ENCODE measurements around the gene ELOVL1.
"Not testable (repeated sequence)": the region's sequence is repeated elsewhere in the genome, so short reads cannot be mapped to it uniquely, and the experiment has no call there.

Gene ELOVL1

DNA sequence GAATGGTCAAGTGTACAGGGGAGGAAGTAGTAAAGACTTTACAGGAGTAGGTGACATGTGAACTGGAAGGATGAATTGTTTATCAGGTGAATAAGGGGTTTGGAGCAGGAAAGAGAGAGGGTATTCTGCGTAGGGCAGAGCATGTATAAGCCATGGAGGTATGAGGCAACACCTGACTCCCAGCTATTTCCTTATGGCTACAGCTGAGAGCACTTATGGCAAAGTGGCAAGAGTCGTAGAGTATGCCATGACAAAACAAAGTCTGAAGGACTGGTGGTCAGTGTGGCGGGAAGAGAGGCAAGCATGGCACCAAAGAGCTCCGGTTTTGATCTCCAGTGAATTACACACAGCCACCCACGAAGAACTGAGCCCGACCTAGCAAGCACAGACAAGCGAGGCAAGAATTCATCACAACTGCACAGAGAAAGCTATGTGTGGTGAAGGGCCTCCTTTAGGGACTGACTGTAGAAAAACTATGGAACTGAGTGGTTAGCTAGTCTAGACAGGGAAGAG lies 9.0 kb upstream of the ELOVL1 start:
- H4K20me1 ChIP-seq (ENCODE audit: low read depth, low read length), result no peaks in the 10 kb centered on the region
- no peak overlapping the region for H3K9ac ChIP-seq (ENCODE audit: low read length)
- no peaks in the 10 kb centered on the region for H3F3A ChIP-seq (ENCODE audit: insufficient read depth)
- TF ChIP-seq EZH2phosphoT487 (conservative IDR thresholded peaks at IDR 0.05; ENCODE audit: low read length), result no peak
- TF ChIP-seq, protein P1, sequence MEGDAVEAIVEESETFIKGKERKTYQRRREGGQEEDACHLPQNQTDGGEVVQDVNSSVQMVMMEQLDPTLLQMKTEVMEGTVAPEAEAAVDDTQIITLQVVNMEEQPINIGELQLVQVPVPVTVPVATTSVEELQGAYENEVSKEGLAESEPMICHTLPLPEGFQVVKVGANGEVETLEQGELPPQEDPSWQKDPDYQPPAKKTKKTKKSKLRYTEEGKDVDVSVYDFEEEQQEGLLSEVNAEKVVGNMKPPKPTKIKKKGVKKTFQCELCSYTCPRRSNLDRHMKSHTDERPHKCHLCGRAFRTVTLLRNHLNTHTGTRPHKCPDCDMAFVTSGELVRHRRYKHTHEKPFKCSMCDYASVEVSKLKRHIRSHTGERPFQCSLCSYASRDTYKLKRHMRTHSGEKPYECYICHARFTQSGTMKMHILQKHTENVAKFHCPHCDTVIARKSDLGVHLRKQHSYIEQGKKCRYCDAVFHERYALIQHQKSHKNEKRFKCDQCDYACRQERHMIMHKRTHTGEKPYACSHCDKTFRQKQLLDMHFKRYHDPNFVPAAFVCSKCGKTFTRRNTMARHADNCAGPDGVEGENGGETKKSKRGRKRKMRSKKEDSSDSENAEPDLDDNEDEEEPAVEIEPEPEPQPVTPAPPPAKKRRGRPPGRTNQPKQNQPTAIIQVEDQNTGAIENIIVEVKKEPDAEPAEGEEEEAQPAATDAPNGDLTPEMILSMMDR (IDR thresholded peaks at IDR 0.05; ENCODE audit: insufficient read depth, low read length, poor library complexity, severe bottlenecking), result no peak
- no peaks in the 10 kb centered on the region for H3K9me2 ChIP-seq (replicated peaks; ENCODE audit: insufficient read depth, low read length)
- H3K79me2 ChIP-seq (ENCODE audit: insufficient read depth, low read length), result no peaks in the 10 kb centered on the region
- no peak overlapping the region for H3K4me2 ChIP-seq (ENCODE audit: low read depth, low read length, poor library complexity, severe bottlenecking)
- no peaks in the 10 kb centered on the region for H3K27me3 ChIP-seq (ENCODE audit: low read length)
- H3K27ac ChIP-seq (ENCODE audit: low read depth, low read length), result no peak overlapping the region
- H3K36me3 ChIP-seq (ENCODE audit: low read length), result no peaks in the 10 kb centered on the region
- no peak overlapping the region for H2AFZ ChIP-seq (ENCODE audit: low read depth, low read length, severe bottlenecking)
- no peak overlapping the region for H3K4me3 ChIP-seq (ENCODE audit: insufficient read depth, low read length, poor library complexity, severe bottlenecking)
- no peaks in the 10 kb centered on the region for H3K9me3 ChIP-seq (ENCODE audit: insufficient read depth, low read length)

DNA sequence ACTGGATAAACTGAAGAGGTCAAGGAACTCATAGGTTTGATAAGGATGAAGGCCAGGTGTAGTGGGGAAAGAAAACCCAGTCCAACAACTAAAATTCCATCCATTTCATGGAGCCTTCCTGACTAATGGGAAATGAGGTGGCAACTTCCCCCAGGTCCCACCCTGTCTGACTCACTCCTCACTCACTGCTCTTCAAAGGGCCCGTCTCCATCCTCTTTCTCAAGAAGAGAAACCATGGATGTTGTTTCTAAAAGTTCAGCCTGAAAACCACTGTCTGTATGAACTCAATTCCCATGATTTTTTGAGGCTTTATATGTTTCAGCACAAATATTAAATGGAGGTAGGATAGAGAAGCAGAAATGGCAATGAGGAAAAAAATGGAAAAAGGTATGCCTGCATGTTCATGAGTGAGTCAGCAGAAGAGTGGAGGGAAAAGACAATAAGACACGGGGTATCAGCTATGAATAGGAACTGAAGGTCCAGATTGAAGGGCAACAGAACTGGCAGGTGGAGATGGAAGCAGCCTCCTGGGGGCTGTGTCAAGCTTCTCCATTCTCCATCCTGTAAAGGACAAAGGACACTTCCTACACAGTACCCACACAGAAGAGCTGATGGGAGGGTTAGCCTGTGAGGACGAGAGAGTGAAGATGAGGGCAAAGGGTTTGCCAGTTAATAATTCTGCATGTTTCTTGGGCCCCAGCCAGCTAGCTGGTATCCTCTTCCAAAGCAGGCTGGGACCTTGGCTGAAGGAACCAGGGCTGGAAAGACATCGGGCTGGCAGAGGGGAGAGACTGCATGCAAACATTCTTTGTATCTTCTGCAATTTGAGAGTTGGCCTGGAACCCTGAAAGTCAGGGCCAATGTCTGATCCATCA lies 5.5 kb upstream of the ELOVL1 start:
- H3K9me3 ChIP-seq (ENCODE audit: insufficient read depth, low read length), result no peaks in the 10 kb centered on the region
- no peaks in the 10 kb centered on the region for H4K20me1 ChIP-seq (ENCODE audit: low read depth, low read length)
- no peaks in the 10 kb centered on the region for H3K36me3 ChIP-seq (ENCODE audit: low read length)
- TF ChIP-seq, protein P1 (IDR thresholded peaks at IDR 0.05; ENCODE audit: insufficient read depth, low read length, poor library complexity, severe bottlenecking), result no peak
- TF ChIP-seq EZH2phosphoT487 (conservative IDR thresholded peaks at IDR 0.05; ENCODE audit: low read length), result no peak
- H3K79me2 ChIP-seq (ENCODE audit: insufficient read depth, low read length), result peaks cover 7% of the 10 kb centered on the region; the same call in 1 of the 2 replicates
- H3K4me2 ChIP-seq (ENCODE audit: low read depth, low read length, poor library complexity, severe bottlenecking), result no peak overlapping the region
- H3K4me3 ChIP-seq (ENCODE audit: insufficient read depth, low read length, poor library complexity, severe bottlenecking), result no peak overlapping the region
- no peak overlapping the region for H2AFZ ChIP-seq (ENCODE audit: low read depth, low read length, severe bottlenecking)
- H3F3A ChIP-seq (ENCODE audit: insufficient read depth), result no peaks in the 10 kb centered on the region
- no peaks in the 10 kb centered on the region for H3K9me2 ChIP-seq (replicated peaks; ENCODE audit: insufficient read depth, low read length)
- H3K9ac ChIP-seq (ENCODE audit: low read length), result no peak overlapping the region
- H3K27me3 ChIP-seq (ENCODE audit: low read length), result no peaks in the 10 kb centered on the region
- H3K27ac ChIP-seq (ENCODE audit: low read depth, low read length), result no peak overlapping the region

DNA sequence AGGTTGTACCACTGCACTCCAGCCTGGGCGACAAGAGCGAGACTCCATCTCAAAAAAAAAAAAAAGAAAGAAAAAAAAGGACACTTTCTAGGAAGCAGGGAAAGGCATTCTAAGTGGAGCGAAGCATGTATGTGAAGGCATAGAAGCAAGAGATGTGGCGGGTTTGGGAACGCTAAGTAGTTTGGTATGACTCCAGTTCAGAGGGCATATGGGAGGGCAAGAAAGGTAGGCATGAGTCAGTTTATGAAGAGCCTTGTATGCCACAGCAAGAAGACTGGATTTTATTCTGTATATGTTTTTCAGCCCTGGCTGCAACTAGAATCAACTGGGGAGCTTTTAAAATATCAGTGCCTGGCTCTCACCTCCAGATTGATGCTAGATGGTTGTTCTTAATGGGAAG lies 4.4 kb upstream of the ELOVL1 start:
- no peaks in the 10 kb centered on the region for H4K20me1 ChIP-seq (ENCODE audit: low read depth, low read length)
- no peaks in the 10 kb centered on the region for H3K27me3 ChIP-seq (ENCODE audit: low read length)
- H3K9me3 ChIP-seq (ENCODE audit: insufficient read depth, low read length), result no peaks in the 10 kb centered on the region
- no peak overlapping the region for H2AFZ ChIP-seq (ENCODE audit: low read depth, low read length, severe bottlenecking)
- H3K9ac ChIP-seq (ENCODE audit: low read length), result no peak overlapping the region
- H3K27ac ChIP-seq (ENCODE audit: low read depth, low read length), result no peak overlapping the region
- no peak overlapping the region for H3K4me2 ChIP-seq (ENCODE audit: low read depth, low read length, poor library complexity, severe bottlenecking)
- H3K36me3 ChIP-seq (ENCODE audit: low read length), result no peaks in the 10 kb centered on the region
- no peaks in the 10 kb centered on the region for H3F3A ChIP-seq (ENCODE audit: insufficient read depth)
- no peak for TF ChIP-seq EZH2phosphoT487 (conservative IDR thresholded peaks at IDR 0.05; ENCODE audit: low read length)
- no peaks in the 10 kb centered on the region for H3K9me2 ChIP-seq (replicated peaks; ENCODE audit: insufficient read depth, low read length)
- H3K4me3 ChIP-seq (ENCODE audit: insufficient read depth, low read length, poor library complexity, severe bottlenecking), result no peak overlapping the region
- H3K79me2 ChIP-seq (ENCODE audit: insufficient read depth, low read length), result peaks cover 11% of the 10 kb centered on the region; the same call in 1 of the 2 replicates

DNA sequence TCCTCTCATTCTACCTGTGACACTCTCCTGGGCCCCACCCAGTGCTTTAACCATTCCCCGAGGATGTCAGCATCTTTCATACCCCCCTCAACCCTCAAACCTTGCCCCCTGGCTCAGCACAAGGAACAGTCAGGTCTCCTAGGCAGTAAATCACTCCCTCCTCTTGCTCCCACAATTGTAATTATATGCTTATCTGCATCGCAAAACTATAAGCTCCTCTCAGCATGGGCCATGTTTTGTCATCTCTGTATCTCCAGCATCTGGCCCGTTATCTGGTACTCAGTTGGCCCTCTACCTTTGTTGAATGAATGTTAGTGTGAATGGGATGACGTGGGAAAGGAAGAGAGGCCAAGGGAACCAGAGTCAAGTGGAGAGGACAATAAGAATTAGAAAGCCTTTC lies 2.8 kb upstream of the ELOVL1 start:
- no peak overlapping the region for H3K4me2 ChIP-seq (ENCODE audit: low read depth, low read length, poor library complexity, severe bottlenecking)

DNA sequence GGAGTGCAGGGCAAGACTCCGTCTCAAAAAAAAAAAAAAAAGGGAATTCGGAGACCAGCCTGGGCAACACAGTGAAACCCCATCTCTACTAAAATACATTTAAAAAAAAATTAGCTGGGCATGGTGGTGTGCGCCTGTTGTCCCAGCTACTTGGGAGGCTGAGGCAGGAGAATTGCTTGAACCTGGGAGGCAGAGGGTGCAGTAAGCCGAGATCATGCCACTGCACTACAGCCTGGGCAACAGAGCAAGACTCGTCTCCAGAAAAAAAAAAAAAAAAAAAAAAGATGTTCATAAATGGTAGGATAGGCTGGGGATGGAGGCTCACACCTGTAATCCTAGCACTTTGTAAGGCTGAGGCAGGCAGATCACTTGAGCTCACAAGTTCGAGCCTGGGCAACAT lies 2.0 kb upstream of the ELOVL1 start:
- H3K36me3 ChIP-seq (ENCODE audit: low read length); H3K27ac ChIP-seq (ENCODE audit: low read depth, low read length); H3K9me2 ChIP-seq (replicated peaks; ENCODE audit: insufficient read depth, low read length); H2AFZ ChIP-seq (ENCODE audit: low read depth, low read length, severe bottlenecking); H3F3A ChIP-seq (ENCODE audit: insufficient read depth); H4K20me1 ChIP-seq (ENCODE audit: low read depth, low read length); H3K9ac ChIP-seq (ENCODE audit: low read length); H3K4me2 ChIP-seq (ENCODE audit: low read depth, low read length, poor library complexity, severe bottlenecking); H3K27me3 ChIP-seq (ENCODE audit: low read length); H3K4me3 ChIP-seq (ENCODE audit: insufficient read depth, low read length, poor library complexity, severe bottlenecking); H3K9me3 ChIP-seq (ENCODE audit: insufficient read depth, low read length): not testable (repeated sequence)
- H3K79me2 ChIP-seq (ENCODE audit: insufficient read depth, low read length), result peaks cover 28% of the 10 kb centered on the region

More for the DNA sequence above, 2.8 kb upstream of the ELOVL1 start:
- Histone ChIP-seq H3K9me2 (replicated peaks; ENCODE audit: insufficient read depth, low read length) (no peaks in the 10 kb centered on the region), H3K9me3 (ENCODE audit: insufficient read depth, low read length) (no peaks in the 10 kb centered on the region), H3K27ac (ENCODE audit: low read depth, low read length) (no peak overlapping the region), H3K79me2 (ENCODE audit: insufficient read depth, low read length) (peaks cover 27% of the 10 kb centered on the region), H2AFZ (ENCODE audit: low read depth, low read length, severe bottlenecking) (no peak overlapping the region), H3K27me3 (ENCODE audit: low read length) (no peaks in the 10 kb centered on the region), H3K4me3 (ENCODE audit: insufficient read depth, low read length, poor library complexity, severe bottlenecking) (no peak overlapping the region), H3K36me3 (ENCODE audit: low read length) (no peaks in the 10 kb centered on the region), H3K9ac (ENCODE audit: low read length) (no peak overlapping the region), H4K20me1 (ENCODE audit: low read depth, low read length) (no peaks in the 10 kb centered on the region), H3F3A (ENCODE audit: insufficient read depth) (no peaks in the 10 kb centered on the region)
- TF ChIP-seq, protein P1 (IDR thresholded peaks at IDR 0.05; ENCODE audit: insufficient read depth, low read length, poor library complexity, severe bottlenecking), result no peak
- TF ChIP-seq EZH2phosphoT487 (conservative IDR thresholded peaks at IDR 0.05; ENCODE audit: low read length), result no peak
